GM04503 (cell line): Measurements from ENCODE around the gene CPED1.
"Not testable (repeated sequence)": the region's sequence is repeated elsewhere in the genome, so short reads cannot be mapped to it uniquely, and the experiment has no call there.

Experiments
- DNase-seq: peaks from one replicate; pipeline ENCODE4 v3.0.0-alpha.2; 2012; ENCODE audit warnings: low read depth

CPED1 gene

GRCh38 chr7:120981888-120982615 lies 6.5 kb upstream of the CPED1 start:
- peak; percentile 50 for DNase-seq

GRCh38 chr7:120983592-120983991 lies 4.9 kb upstream of the CPED1 start:
- not testable (repeated sequence) for DNase-seq

GRCh38 chr7:120984406-120984805 lies 4.1 kb upstream of the CPED1 start:
- no peak for DNase-seq

GRCh38 chr7:120985130-120985758 lies 3.3 kb upstream of the CPED1 start:
- DNase-seq: no peak

- DNase-seq: no peak
Measured at GRCh38 chr7:120985839-120986238, 2.7 kb upstream of the CPED1 start.

- DNase-seq: no peak
Measured at GRCh38 chr7:120986650-120987049, 1.9 kb upstream of the CPED1 start.

GRCh38 chr7:120987280-120987679 lies 1.2 kb upstream of the CPED1 start:
- no peak for DNase-seq

GRCh38 chr7:120987683-120988590 lies 574 bp upstream of the CPED1 start:
- DNase-seq: peak; percentile 59

- no peak for DNase-seq
Measured at GRCh38 chr7:120989257-120990220, 1.0 kb downstream of the CPED1 start.

- no peak for DNase-seq
Measured at GRCh38 chr7:120990468-120991118, 2.1 kb downstream of the CPED1 start.

- no peak for DNase-seq
Measured at GRCh38 chr7:120991161-120991560, 2.6 kb downstream of the CPED1 start.

GRCh38 chr7:120991581-120991980 lies 3.1 kb downstream of the CPED1 start:
- DNase-seq: peak; percentile 45

GRCh38 chr7:120992272-120992964 lies 3.9 kb downstream of the CPED1 start:
- DNase-seq: no peak

- DNase-seq: no peak
Measured at GRCh38 chr7:120992965-120993494, 4.5 kb downstream of the CPED1 start.

GRCh38 chr7:120993553-120994191 lies 5.2 kb downstream of the CPED1 start:
- peak; percentile 31 for DNase-seq

GRCh38 chr7:120994512-120995410 lies 6.2 kb downstream of the CPED1 start:
- DNase-seq: no peak

GRCh38 chr7:120995654-120996053 lies 7.1 kb downstream of the CPED1 start:
- DNase-seq: no peak

- DNase-seq: peak; percentile 61
Measured at GRCh38 chr7:120996333-120996987, 7.9 kb downstream of the CPED1 start.
